ENCODE measurements around the gene MRPL24. TPM values are rescaled to one million over a fixed set of nuclear protein-coding genes. Genes with fewer than 3 reads are reported as not detected.
A peak's percentile ranks its signal among the peaks of the same experiment; 100 is the strongest.

The MRPL24 gene
- total RNA-seq, 1 donor from 2014 or later: 41.8 TPM

DNA sequence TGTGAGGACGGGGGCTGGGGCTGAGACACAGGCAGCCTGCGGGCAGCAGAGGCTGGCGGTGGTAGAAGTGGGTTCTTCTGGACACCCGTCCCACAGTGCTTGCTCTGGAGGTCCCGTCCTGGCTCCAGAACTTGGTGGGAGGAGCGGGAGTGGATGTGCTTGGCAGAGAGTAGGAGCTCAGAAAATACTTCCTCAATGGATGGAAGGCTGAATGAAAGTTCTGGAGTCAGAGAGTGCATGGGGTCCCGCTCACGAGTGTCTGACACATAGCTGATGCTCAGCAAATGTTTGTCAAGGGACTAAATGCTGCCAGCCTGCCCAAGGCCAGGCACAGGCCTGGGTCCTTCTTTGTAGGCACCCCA lies 50.2 kb downstream of the MRPL24 start:
- H3K27ac ChIP-seq: no peak overlapping the region
- no peaks in the 10 kb centered on the region for H3K36me3 ChIP-seq
- no peak for TF ChIP-seq CTCF (IDR thresholded peaks at IDR 0.05)
- H3K9me3 ChIP-seq: no peaks in the 10 kb centered on the region
- intact Hi-C loops (cut with DNase I): loop anchor here (5.0 kb wide), 1 partner anchor 37 kb away; the partner anchor contains the start of genes ISG20L2 and METTL25B
- H3K4me3 ChIP-seq: no peak overlapping the region
- peaks cover 10% of the 10 kb centered on the region for H3K4me1 ChIP-seq
- no peak for ATAC-seq
- no peak for DNase-seq
- H3K27me3 ChIP-seq: peaks cover 50% of the 10 kb centered on the region

- ATAC-seq: no peak
- H3K4me3 ChIP-seq: no peak overlapping the region
- intact Hi-C loops (cut with DNase I): loop anchor here (5.0 kb wide), 1 partner anchor 37 kb away; the partner anchor contains the start of genes ISG20L2 and METTL25B
- TF ChIP-seq CTCF (IDR thresholded peaks at IDR 0.05): no peak
- peaks cover 10% of the 10 kb centered on the region for H3K4me1 ChIP-seq
- no peaks in the 10 kb centered on the region for H3K9me3 ChIP-seq
- H3K27me3 ChIP-seq: peaks cover 55% of the 10 kb centered on the region
- H3K36me3 ChIP-seq: no peaks in the 10 kb centered on the region
- no peak overlapping the region for H3K27ac ChIP-seq
- DNase-seq: no peak
Measured at GRCh38 chr1:156689953-156690674, 50.8 kb downstream of the MRPL24 start.

- TF ChIP-seq CTCF (IDR thresholded peaks at IDR 0.05): peak; percentile 91
- no peak overlapping the region for H3K27ac ChIP-seq
- intact Hi-C loops (cut with DNase I): no loop called here
- H3K36me3 ChIP-seq: no peaks in the 10 kb centered on the region
- peaks cover 10% of the 10 kb centered on the region for H3K4me1 ChIP-seq
- H3K9me3 ChIP-seq: no peaks in the 10 kb centered on the region
- ATAC-seq (peak; percentile 91), DNase-seq (peak; percentile 79)
- H3K27me3 ChIP-seq: peaks cover 64% of the 10 kb centered on the region
- no peak overlapping the region for H3K4me3 ChIP-seq
Measured at GRCh38 chr1:156689035-156689952, 51.6 kb downstream of the MRPL24 start.

Other genes starting within 250 kb of the MRPL24 start
- gene MEF2D, start 240.3 kb downstream of the MRPL24 start, total RNA-seq: 60.8 TPM
- gene IQGAP3, start 168.5 kb downstream of the MRPL24 start, total RNA-seq: 1.3 TPM
- gene TTC24, start 161.4 kb downstream of the MRPL24 start, total RNA-seq: not detected
- gene NAXE, start 149.3 kb downstream of the MRPL24 start, total RNA-seq: 69.2 TPM
- gene GPATCH4, start 139.6 kb downstream of the MRPL24 start, total RNA-seq: 22.4 TPM
- 0.78 TPM for gene HAPLN2, start 121.7 kb downstream of the MRPL24 start, total RNA-seq
- not detected for gene BCAN, start 99.0 kb downstream of the MRPL24 start, total RNA-seq
- gene NES, start 63.7 kb downstream of the MRPL24 start, total RNA-seq: 54.7 TPM
- gene CRABP2, start 35.5 kb downstream of the MRPL24 start, total RNA-seq: 1.4 TPM
- gene METTL25B, start 12.6 kb downstream of the MRPL24 start, total RNA-seq: 42.4 TPM
- gene ISG20L2, start 12.3 kb downstream of the MRPL24 start, total RNA-seq: 28.3 TPM
- 144 TPM for gene HDGF, start 10.6 kb upstream of the MRPL24 start, total RNA-seq
- gene PRCC, start 26.4 kb upstream of the MRPL24 start, total RNA-seq: 48.5 TPM
- 3.8 TPM for gene SH2D2A, start 75.8 kb upstream of the MRPL24 start, total RNA-seq
- not detected for gene INSRR, start 118.0 kb upstream of the MRPL24 start, total RNA-seq
- gene NTRK1, start 119.8 kb upstream of the MRPL24 start, total RNA-seq: 1.2 TPM
- 17.9 TPM for gene PEAR1, start 152.6 kb upstream of the MRPL24 start, total RNA-seq
- gene LRRC71, start 179.5 kb upstream of the MRPL24 start, total RNA-seq: 0.26 TPM